HL-60 (cell line): ENCODE measurements around the gene ADIG.

ENCODE experiments used
- CTCF ChIP-seq: IDR thresholded peaks from one replicate; pipeline ENCODE4 v1.5.1; 2011; ENCODE audit warnings: low read length, control low read depth, inconsistent platforms; ENCODE audit not compliant: insufficient read depth
- GABPA ChIP-seq: IDR thresholded peaks from 2 replicates; pipeline ENCODE4 v1.6.1; 2012; ENCODE audit warnings: low read depth
- POLR2AphosphoS5 ChIP-seq: IDR thresholded peaks from 2 replicates; pipeline ENCODE4 v1.6.1; 2012; ENCODE audit warnings: low read depth

GRCh38 chr20:38625896-38626295 is 44.9 kb downstream of the ADIG start:
- no peak for TF ChIP-seq POLR2AphosphoS5
- no peak for TF ChIP-seq CTCF
- TF ChIP-seq GABPA, result no peak
